Activated T-cell treated with anti-CD3 and anti-CD28 coated beads, Interleukin-2, amount 50 U/mL, for 48 hours (primary cell): ENCODE results near the gene ERBB2.

ENCODE experiments used
- DNase-seq, 2 experiments: peaks; one replicate each; pipeline ENCODE4 v3.0.0-alpha.2; 2020

The ERBB2 gene

GRCh38 chr17:39699818-39700147 is at the start of gene ERBB2:
ERBB2 (plus strand) TSS chr17:39700064; CDS start chr17:39700239, 175 bp downstream.
- no peak for DNase-seq

GRCh38 chr17:39650121-39650579 is 49.7 kb upstream of the ERBB2 start:
- no peak for DNase-seq

- no peak for DNase-seq
These were observed 47.8 kb upstream of the ERBB2 start for GRCh38 chr17:39651923-39652586.

GRCh38 chr17:39652587-39653315 is 47.1 kb upstream of the ERBB2 start:
- no peak for DNase-seq

- DNase-seq, result no peak
These were observed 46.6 kb upstream of the ERBB2 start for GRCh38 chr17:39653316-39653661.

- peak; percentile 87 to 89 for DNase-seq
These were observed 46.1 kb upstream of the ERBB2 start for GRCh38 chr17:39653662-39654331.

- DNase-seq, result no peak
These were observed 44.8 kb upstream of the ERBB2 start for GRCh38 chr17:39655105-39655504.

GRCh38 chr17:39658346-39658745 is 41.5 kb upstream of the ERBB2 start:
- no peak for DNase-seq

- no peak for DNase-seq
These were observed 41.1 kb upstream of the ERBB2 start for GRCh38 chr17:39658760-39659159.

- no peak for DNase-seq
These were observed 40.4 kb upstream of the ERBB2 start for GRCh38 chr17:39659279-39660010.

GRCh38 chr17:39660011-39660360 is 39.9 kb upstream of the ERBB2 start:
- DNase-seq, result no peak

GRCh38 chr17:39660397-39661385 is 39.2 kb upstream of the ERBB2 start:
- no peak for DNase-seq

GRCh38 chr17:39661744-39662541 is 37.9 kb upstream of the ERBB2 start:
- no peak for DNase-seq

- no peak for DNase-seq
These were observed 37.1 kb upstream of the ERBB2 start for GRCh38 chr17:39662551-39663339.

- no peak for DNase-seq
These were observed 36.5 kb upstream of the ERBB2 start for GRCh38 chr17:39663340-39663687.

- DNase-seq, result no peak
These were observed 35.9 kb upstream of the ERBB2 start for GRCh38 chr17:39663688-39664580.

GRCh38 chr17:39664581-39665561 is 35.0 kb upstream of the ERBB2 start, which contains the start of gene TCAP:
TCAP (plus strand) TSS chr17:39665349; CDS start chr17:39665360, 11 bp downstream.
- DNase-seq, result no peak

GRCh38 chr17:39665642-39666224 is 34.1 kb upstream of the ERBB2 start:
- no peak for DNase-seq
